Muscle of leg (tissue), 11 donors: ENCODE measurements around the gene BCAR3. TPM values are rescaled to one million over a fixed set of nuclear protein-coding genes. Genes with fewer than 3 reads are reported as not detected.
"Not testable (repeated sequence)": the region's sequence is repeated elsewhere in the genome, so short reads cannot be mapped to it uniquely, and the experiment has no call there.

Experiments used
- DNase-seq: peaks from one replicate; pipeline ENCODE4 v3.0.0; 2013
- H3K27ac ChIP-seq: one replicate; pipeline ENCODE4 v1.5.1; 2013; ENCODE audit warnings: mild to moderate bottlenecking, low read length, control low read depth
- H3K27me3 ChIP-seq: one replicate; pipeline ENCODE4 v1.6.1; 2013; ENCODE audit warnings: low read length; ENCODE audit not compliant: control insufficient read depth, insufficient read depth
- H3K36me3 ChIP-seq: one replicate; pipeline ENCODE4 v1.6.1; 2013; ENCODE audit warnings: low read length; ENCODE audit not compliant: control insufficient read depth, insufficient read depth
- H3K4me1 ChIP-seq: one replicate; pipeline ENCODE4 v1.6.1; 2013; ENCODE audit warnings: low read length; ENCODE audit not compliant: control insufficient read depth, insufficient read depth
- H3K4me3 ChIP-seq: one replicate; pipeline ENCODE4 v1.5.1; 2013; ENCODE audit warnings: low read length, control low read depth
- H3K9me3 ChIP-seq: replicated peaks from 2 replicates; pipeline ENCODE4 v1.6.1; 2013; ENCODE audit warnings: low read depth, low read length; ENCODE audit not compliant: control insufficient read depth
- WGBS: methylation state at CpG from one replicate; pipeline ENCODE4 v1.1.5; 2013; ENCODE audit warnings: missing lambda C conversion rate; ENCODE audit not compliant: insufficient coverage; 5-methylcytosine and 5-hydroxymethylcytosine counted together
- polyA plus RNA-seq, 8 donors: library from polyadenylated mRNA; unstranded; fragments of 120-200 nt; gene quantifications; one replicate each; pipeline versions ENCODE4 v1.2.1 to v1.2.3, GENCODE V29; 2013; ENCODE audit warnings: inconsistent platforms in 1 of 8, low replicate concordance in 1 of 8; ENCODE audit not compliant: insufficient read length in 8 of 8, insufficient read depth in 1 of 8
- total RNA-seq: library from RNA; stranded (reverse); fragments of 120-200 nt; gene quantifications from one replicate; pipeline ENCODE4 v1.2.4, GENCODE V29; 2013

The BCAR3 gene
- total and polyA plus RNA-seq, 9 donors: 15.3 to 19.0 (median 16.4) TPM

DNA sequence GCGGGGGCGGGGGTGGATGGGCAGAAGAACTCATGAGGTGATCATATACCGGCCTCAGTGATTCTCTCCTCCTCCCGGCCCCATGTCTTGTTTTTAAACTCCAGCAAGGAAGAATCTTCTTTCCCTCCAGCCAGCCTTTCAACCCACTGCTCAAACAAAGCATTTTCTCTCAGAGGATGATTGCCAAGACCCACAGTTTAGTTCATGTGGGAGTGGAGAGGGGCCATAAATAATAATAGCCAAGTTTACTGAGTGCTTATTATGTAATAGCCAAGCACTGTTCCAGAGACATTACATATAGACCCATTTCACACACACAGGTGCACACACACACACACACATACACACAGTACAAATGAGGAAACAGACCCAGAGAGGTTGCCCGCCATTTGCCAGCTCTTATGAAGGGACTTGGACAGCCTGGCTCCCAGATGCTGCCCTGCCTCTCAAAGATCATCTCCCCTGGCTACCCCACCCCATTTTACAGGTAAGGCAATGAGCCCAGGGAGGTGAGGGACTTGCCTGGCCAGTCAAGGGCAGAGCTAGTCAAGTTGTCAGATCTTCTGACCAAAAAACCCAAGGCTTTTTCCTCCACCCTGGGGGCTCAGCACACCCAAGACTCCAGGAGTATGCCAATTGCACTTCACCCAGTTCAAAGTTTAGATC is 18.0 kb upstream of the BCAR3 start:
- no peaks in the 10 kb centered on the region for H3K9me3 ChIP-seq
- H3K36me3 ChIP-seq: no peaks in the 10 kb centered on the region
- 80% methylated on average over 1 of the region's 5 CpGs for WGBS
- H3K27ac ChIP-seq: no peak overlapping the region
- no peak for DNase-seq
- H3K4me3 ChIP-seq: no peak overlapping the region
- H3K4me1 ChIP-seq: peaks cover 18% of the 10 kb centered on the region
- H3K27me3 ChIP-seq: no peaks in the 10 kb centered on the region

DNA sequence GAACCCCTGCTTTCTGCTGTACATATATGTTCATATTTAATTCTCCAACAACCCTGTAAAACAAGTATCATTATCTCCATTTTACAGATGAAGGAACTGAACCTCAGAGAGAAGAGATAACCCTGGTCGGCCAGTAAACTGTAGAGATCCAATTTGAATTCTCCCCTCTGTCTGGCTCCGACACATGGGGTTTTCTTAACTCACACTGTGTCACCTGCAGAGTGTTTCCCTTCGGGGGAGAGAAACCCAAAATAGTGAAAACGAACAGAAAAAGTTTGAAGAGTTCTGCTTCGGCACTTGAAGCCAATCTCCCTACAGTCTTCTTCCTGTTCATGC is 17.4 kb upstream of the BCAR3 start:
- peaks cover 19% of the 10 kb centered on the region for H3K4me1 ChIP-seq
- H3K9me3 ChIP-seq: no peaks in the 10 kb centered on the region
- H3K27me3 ChIP-seq: no peaks in the 10 kb centered on the region
- WGBS: 67% methylated on average over 1 of the region's 5 CpGs
- no peak for DNase-seq
- H3K36me3 ChIP-seq: no peaks in the 10 kb centered on the region
- no peak overlapping the region for H3K27ac ChIP-seq
- H3K4me3 ChIP-seq: no peak overlapping the region

DNA sequence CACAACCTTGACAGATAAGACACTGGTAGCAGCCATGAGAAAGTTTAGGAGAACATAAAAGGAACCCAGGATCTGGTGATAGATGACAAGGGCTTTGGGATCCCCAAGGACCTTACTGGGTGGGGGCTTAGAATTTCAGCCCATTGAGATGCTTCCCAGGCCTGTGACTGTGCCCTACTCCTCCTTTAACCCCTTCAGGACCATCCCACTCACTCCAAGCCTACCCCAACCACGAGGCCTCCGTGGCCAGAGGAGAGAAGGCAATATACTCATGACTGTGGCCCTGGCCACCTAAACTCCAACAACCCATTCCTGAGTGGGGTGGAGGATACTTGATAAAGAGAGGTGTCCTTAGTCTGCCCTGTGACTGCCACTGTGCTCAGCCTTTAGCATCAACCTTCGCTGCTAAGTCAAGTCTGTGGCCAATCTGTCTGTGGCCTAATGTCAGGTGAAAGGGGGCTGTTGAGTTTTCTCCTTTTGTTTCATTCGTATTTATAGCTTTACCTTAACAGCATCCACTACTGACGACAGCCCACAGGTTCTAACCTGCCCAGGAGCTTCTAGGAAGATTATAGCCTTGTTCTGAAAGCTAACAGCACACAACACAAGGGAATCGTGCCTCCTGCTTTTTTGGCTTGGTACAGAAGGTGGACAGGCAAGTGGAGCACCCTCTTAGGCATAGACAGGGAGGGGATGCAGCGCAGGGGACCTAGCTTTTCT is 16.9 kb upstream of the BCAR3 start:
- DNase-seq: no peak
- 100% methylated on average over 1 of the region's 7 CpGs for WGBS
- Histone ChIP-seq H3K27ac (no peak overlapping the region), H3K4me3 (no peak overlapping the region), H3K9me3 (no peaks in the 10 kb centered on the region), H3K27me3 (no peaks in the 10 kb centered on the region), H3K36me3 (no peaks in the 10 kb centered on the region), H3K4me1 (peaks cover 19% of the 10 kb centered on the region)

DNA sequence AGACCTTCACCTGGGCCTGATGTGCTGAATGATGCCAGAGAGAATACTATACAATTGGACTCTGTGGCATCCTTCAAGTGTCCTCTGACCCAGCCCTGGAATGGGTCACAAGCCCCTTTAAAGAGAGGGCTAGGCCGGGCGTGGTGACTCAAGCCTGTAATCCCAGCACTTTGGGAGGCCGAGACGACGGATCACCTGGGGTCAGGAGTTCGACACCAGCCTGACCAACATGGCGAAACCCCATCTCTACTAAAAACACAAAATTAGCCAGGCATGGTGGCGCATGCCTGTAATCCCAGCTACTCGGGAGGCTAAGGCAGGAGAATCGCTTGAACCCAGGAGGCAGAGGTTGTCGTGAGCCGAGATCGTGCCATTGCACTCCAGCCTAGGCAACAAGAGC is 15.9 kb upstream of the BCAR3 start:
- H3K27ac ChIP-seq, H3K9me3 ChIP-seq, DNase-seq, H3K27me3 ChIP-seq, H3K4me3 ChIP-seq, H3K36me3 ChIP-seq: not testable (repeated sequence)
- peaks cover 20% of the 10 kb centered on the region for H3K4me1 ChIP-seq
- WGBS: 80% methylated on average over 5 of the region's 13 CpGs

DNA sequence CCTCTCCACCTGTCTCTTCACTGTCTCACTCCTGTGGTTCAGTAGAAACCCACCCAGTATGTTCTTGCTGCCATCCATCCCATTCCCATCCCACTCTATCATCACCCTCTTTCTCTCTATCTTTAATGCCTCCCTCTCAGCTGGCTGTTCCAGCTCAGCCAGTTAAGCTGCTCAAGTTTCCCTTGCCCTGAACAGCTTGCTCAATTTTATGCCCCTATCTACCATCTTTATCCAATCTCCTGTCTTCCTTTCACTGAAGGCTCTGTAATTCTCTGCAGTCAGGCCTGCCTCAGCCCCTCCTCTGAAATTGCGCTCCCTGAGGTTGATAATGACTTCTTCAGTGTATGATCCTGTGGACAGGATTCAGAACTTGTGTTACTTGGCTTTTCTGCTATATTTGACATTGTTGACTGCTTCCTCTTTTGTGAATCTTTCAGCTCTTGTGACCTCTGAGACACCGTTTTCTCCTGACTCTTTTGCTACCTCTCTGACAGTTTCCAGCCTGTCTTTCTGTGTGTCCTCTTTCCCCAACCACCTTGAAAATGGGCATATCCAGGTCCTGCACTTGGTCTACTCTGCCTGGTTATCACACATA is 13.9 kb upstream of the BCAR3 start:
- Histone ChIP-seq H3K4me3 (no peak overlapping the region), H3K36me3 (no peaks in the 10 kb centered on the region), H3K27ac (no peak overlapping the region), H3K9me3 (no peaks in the 10 kb centered on the region), H3K27me3 (no peaks in the 10 kb centered on the region), H3K4me1 (peaks cover 21% of the 10 kb centered on the region)
- DNase-seq: peak; percentile 23
- 71% methylated on average over 1 of the region's 2 CpGs for WGBS

DNA sequence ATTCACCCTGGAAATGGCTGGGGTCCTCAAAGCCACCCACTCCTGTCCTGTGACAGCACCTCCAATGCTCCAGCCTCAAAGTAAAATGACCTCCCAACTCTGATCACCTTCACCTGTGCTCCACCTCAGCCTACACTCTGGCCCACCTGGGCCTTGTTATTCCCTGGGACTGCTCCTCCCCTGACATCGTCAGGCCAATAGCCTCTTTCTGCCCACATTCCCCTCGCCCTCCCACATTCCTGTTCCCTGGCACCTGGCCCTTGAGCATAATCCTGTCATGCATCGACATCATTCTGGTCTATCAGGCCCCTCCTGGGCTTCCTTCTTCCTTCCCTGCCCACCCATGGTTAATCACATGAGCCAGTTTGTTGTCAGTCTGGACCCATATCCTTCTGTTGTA is 13.2 kb upstream of the BCAR3 start:
- no peak overlapping the region for H3K4me3 ChIP-seq
- no peaks in the 10 kb centered on the region for H3K9me3 ChIP-seq
- DNase-seq: no peak
- WGBS: 86% methylated on average over 3 of the region's 3 CpGs
- peaks cover 21% of the 10 kb centered on the region for H3K4me1 ChIP-seq
- no peak overlapping the region for H3K27ac ChIP-seq
- no peaks in the 10 kb centered on the region for H3K27me3 ChIP-seq
- no peaks in the 10 kb centered on the region for H3K36me3 ChIP-seq

DNA sequence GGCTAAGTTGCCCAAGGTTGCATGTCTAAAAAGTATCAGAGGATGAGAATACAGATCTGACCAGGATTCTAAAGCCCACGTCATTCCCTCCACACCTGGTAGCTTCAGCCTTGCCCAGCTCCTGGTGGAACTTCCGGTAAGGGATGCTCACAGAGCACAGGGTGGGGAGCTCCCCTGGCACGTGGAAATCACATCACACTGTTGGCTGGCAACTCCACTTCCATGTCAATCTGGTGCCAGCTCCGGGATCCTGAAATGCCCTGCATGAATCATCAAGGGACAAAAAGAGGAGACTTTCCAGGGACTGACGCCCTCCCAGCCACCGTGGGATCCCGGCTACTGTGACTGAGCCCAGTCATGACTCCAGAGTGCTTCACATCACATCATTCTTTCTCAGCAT is 12.4 kb upstream of the BCAR3 start:
- no peak for DNase-seq
- H3K27me3 ChIP-seq: no peaks in the 10 kb centered on the region
- peaks cover 21% of the 10 kb centered on the region for H3K4me1 ChIP-seq
- no peaks in the 10 kb centered on the region for H3K36me3 ChIP-seq
- H3K27ac ChIP-seq: no peak overlapping the region
- no peaks in the 10 kb centered on the region for H3K9me3 ChIP-seq
- WGBS: 79% methylated on average over 7 of the region's 7 CpGs
- H3K4me3 ChIP-seq: no peak overlapping the region

DNA sequence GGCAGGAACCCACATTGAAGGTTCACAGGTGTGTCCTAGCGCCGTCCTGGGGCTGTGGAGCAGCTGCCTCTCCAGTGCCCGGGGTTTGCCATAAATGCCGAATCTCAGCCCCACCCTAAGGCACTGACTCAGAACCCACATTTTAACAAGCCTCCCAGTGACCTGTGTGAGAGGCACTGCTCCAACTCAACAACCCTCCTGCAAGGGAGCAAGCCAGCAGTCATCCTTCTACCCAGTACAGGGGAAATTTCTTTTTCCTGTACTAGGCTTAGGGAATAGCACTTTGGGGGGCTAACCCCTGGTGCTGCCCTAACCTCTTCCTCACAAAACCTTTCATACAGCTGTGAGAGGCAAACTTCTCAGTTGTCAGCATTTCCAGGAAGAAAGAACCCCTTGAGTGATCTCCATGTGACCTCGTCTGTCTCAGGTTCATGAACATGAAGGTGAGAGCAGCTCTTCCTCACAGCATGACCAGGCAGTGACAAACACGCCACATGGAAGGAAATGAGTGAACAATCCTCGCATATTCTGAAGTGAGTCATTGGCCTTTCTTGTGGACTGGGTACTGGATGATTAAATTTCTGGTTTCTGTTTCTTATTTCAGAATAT is 11.4 kb upstream of the BCAR3 start:
- H3K27ac ChIP-seq: no peak overlapping the region
- WGBS: 75% methylated on average over 6 of the region's 7 CpGs
- no peak overlapping the region for H3K4me3 ChIP-seq
- no peaks in the 10 kb centered on the region for H3K36me3 ChIP-seq
- no peaks in the 10 kb centered on the region for H3K9me3 ChIP-seq
- no peaks in the 10 kb centered on the region for H3K27me3 ChIP-seq
- no peak for DNase-seq
- peaks cover 21% of the 10 kb centered on the region for H3K4me1 ChIP-seq

DNA sequence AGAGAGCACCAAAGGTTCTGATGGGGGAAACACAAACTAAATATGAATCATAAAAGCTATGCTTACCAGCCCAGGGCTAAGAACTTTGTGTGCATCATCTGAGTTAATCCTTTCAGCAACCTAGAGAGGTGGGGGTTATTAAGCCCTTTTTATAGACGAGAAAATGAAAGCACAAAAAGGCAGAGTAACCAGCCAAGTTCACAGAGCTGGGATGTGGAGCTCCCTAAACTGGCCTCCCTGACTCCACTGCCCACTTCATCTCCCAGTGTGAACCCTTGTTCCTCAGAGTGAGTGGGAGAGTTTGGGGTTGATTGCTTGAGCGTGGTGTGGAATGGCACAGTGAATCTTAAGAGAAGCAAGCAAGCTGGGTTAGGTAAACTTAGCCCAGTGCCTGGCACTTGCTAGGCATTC is 10.8 kb upstream of the BCAR3 start:
- Histone ChIP-seq H3K27me3 (no peaks in the 10 kb centered on the region), H3K36me3 (no peaks in the 10 kb centered on the region), H3K27ac (no peak overlapping the region), H3K4me1 (peaks cover 21% of the 10 kb centered on the region), H3K9me3 (no peaks in the 10 kb centered on the region), H3K4me3 (no peak overlapping the region)
- DNase-seq: no peak
- WGBS: no CpG with 5 or more reads among the region's 2 CpGs

DNA sequence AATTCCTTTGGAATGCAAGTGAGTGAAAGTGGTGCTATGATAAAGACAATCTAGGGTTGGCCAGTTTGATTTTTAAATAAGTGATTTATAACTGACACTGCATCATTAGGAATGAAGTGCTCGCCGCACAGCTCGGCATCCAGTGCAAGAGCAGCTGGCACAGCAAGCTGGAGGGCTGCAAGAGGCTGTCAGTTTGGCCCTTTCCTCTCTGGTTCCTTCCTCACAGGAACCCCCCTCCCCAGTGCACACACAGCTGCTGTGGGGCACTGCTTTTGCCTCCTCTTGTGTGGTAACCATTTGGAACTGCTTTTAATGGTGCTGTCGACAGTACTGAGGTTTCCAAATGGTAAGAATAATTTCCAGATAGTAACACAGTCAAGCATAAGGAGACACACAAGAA is 10.4 kb upstream of the BCAR3 start:
- H3K4me3 ChIP-seq: no peak overlapping the region
- no peaks in the 10 kb centered on the region for H3K27me3 ChIP-seq
- peak; percentile 39 for DNase-seq
- no CpG with 5 or more reads among the region's 4 CpGs for WGBS
- no peak overlapping the region for H3K27ac ChIP-seq
- H3K4me1 ChIP-seq: peaks cover 21% of the 10 kb centered on the region
- H3K9me3 ChIP-seq: no peaks in the 10 kb centered on the region
- H3K36me3 ChIP-seq: no peaks in the 10 kb centered on the region
